HEK293 (cell line): Measurements from ENCODE around the gene PLAAT5.

Experiments
- CTCF ChIA-PET: fragments of 350-600 bp; formaldehyde crosslinking; extraction: SDS; loops from one replicate; lab custom pipeline; 2021; ENCODE audit warnings: antibody characterized with exemption; lab: Yijun Ruan, JAX
- POLR2A ChIA-PET: fragments of 300-600 bp; formaldehyde crosslinking; extraction: SDS; loops from one replicate; lab custom pipeline; 2020; ENCODE audit warnings: antibody characterized with exemption, inconsistent platforms; lab: Yijun Ruan, JAX
- H3K27ac ChIP-seq: fragments of 200-500 bp; sonication (Bioruptor generic); 2 replicates; pipeline ENCODE4 v1.5.1; 2014; ENCODE audit warnings: low read depth, low read length, control low read depth, inconsistent platforms; ENCODE audit errors: extremely low read depth
- H3K36me3 ChIP-seq, 2 experiments: fragments of 200-500 bp in 1 of 2; sonication (Bioruptor generic) in 1 of 2; 1 replicate in 1 of 2; 2 replicates in 1 of 2; pipeline ENCODE4 v1.5.1; 2014 to 2017; ENCODE audit warnings: inconsistent platforms in 2 of 2, low read length in 2 of 2; ENCODE audit not compliant: control insufficient read depth in 2 of 2, insufficient read depth in 1 of 2
- H3K4me1 ChIP-seq: fragments of 200-500 bp; sonication (Bioruptor generic); 2 replicates; pipeline ENCODE4 v1.5.1; 2014; ENCODE audit warnings: mild to moderate bottlenecking, low read length, inconsistent platforms; ENCODE audit not compliant: control insufficient read depth, insufficient read depth
- H3K4me3 ChIP-seq: 2 replicates; pipeline ENCODE4 v1.5.1; 2011; ENCODE audit warnings: low read depth, mild to moderate bottlenecking, control low read depth, low read length, moderate library complexity
- H3K9me3 ChIP-seq: fragments of 200-500 bp; sonication (Bioruptor generic); 2 replicates; pipeline ENCODE4 v1.5.1; 2014; ENCODE audit warnings: low read depth, low read length, inconsistent platforms; ENCODE audit not compliant: control insufficient read depth, insufficient read depth
- ELK4 ChIP-seq: IDR thresholded peaks from 2 replicates; pipeline ENCODE4 v1.6.1; 2011; ENCODE audit warnings: mild to moderate bottlenecking, low read depth, low read length, borderline replicate concordance
- HOXA7 ChIP-seq: sonication (generic); formaldehyde crosslinking; IDR thresholded peaks from 2 replicates; pipeline ENCODE4 v1.8.1; 2022; ENCODE audit warnings: missing genetic modification reagents, borderline replicate concordance
- KLF10 ChIP-seq: fragments of 450-650 bp; IDR thresholded peaks from 2 replicates; pipeline ENCODE4 v1.5.1; 2018; ENCODE audit warnings: missing biosample characterization, mild to moderate bottlenecking, missing genetic modification characterization
- KLF16 ChIP-seq: fragments of 450-650 bp; formaldehyde crosslinking; IDR thresholded peaks from 2 replicates; pipeline ENCODE4 v1.5.1; 2017; ENCODE audit warnings: missing biosample characterization, missing genetic modification characterization
- OVOL3 ChIP-seq: fragments of 450-650 bp; formaldehyde crosslinking; IDR thresholded peaks from 2 replicates; pipeline ENCODE4 v1.5.1; 2016; ENCODE audit warnings: missing biosample characterization, missing genetic modification characterization
- PRDM10 ChIP-seq: fragments of 450-650 bp; formaldehyde crosslinking; IDR thresholded peaks from 2 replicates; pipeline ENCODE4 v1.5.1; 2016; ENCODE audit warnings: missing biosample characterization, missing genetic modification characterization
- TCF7L2 ChIP-seq: IDR thresholded peaks from 2 replicates; pipeline ENCODE4 v1.6.1; 2011; ENCODE audit warnings: low read depth, mild to moderate bottlenecking, inconsistent platforms, low read length, moderate library complexity, borderline replicate concordance
- TRIM28 ChIP-seq: IDR thresholded peaks from 2 replicates; pipeline ENCODE4 v1.6.1; 2011; ENCODE audit warnings: low read length, control low read depth, borderline replicate concordance
- YY1 ChIP-seq: fragments of 450-650 bp; formaldehyde crosslinking; IDR thresholded peaks from 2 replicates; pipeline ENCODE4 v1.5.1; 2018; ENCODE audit warnings: missing biosample characterization, missing genetic modification characterization
- ZBTB1 ChIP-seq: fragments of 450-650 bp; formaldehyde crosslinking; IDR thresholded peaks from 2 replicates; pipeline ENCODE4 v1.5.1; 2016; ENCODE audit warnings: missing biosample characterization, missing genetic modification characterization
- ZBTB21 ChIP-seq: fragments of 450-650 bp; formaldehyde crosslinking; IDR thresholded peaks from 2 replicates; pipeline ENCODE4 v1.5.1; 2017; ENCODE audit warnings: missing biosample characterization, missing genetic modification characterization
- ZBTB49 ChIP-seq: fragments of 450-650 bp; formaldehyde crosslinking; IDR thresholded peaks from 2 replicates; pipeline ENCODE4 v1.5.1; 2016; ENCODE audit warnings: missing biosample characterization, missing genetic modification characterization, low read depth
- ZFP69B ChIP-seq: fragments of 450-650 bp; formaldehyde crosslinking; IDR thresholded peaks from 2 replicates; pipeline ENCODE4 v1.5.1; 2016; ENCODE audit warnings: missing biosample characterization, missing genetic modification characterization
- ZNF114 ChIP-seq: fragments of 450-650 bp; formaldehyde crosslinking; IDR thresholded peaks from 2 replicates; pipeline ENCODE4 v1.5.0; 2017; ENCODE audit warnings: missing biosample characterization, missing genetic modification characterization
- ZNF121 ChIP-seq: fragments of 450-650 bp; formaldehyde crosslinking; IDR thresholded peaks from 2 replicates; pipeline ENCODE4 v1.5.1; 2016; ENCODE audit warnings: missing biosample characterization, missing genetic modification characterization
- ZNF132 ChIP-seq: fragments of 450-650 bp; formaldehyde crosslinking; IDR thresholded peaks from 2 replicates; pipeline ENCODE4 v1.5.1; 2017; ENCODE audit warnings: missing biosample characterization, missing genetic modification characterization, borderline replicate concordance
- ZNF157 ChIP-seq: fragments of 450-650 bp; formaldehyde crosslinking; IDR thresholded peaks from 2 replicates; pipeline ENCODE4 v1.5.1; 2016; ENCODE audit warnings: missing biosample characterization, missing genetic modification characterization
- ZNF174 ChIP-seq: fragments of 450-650 bp; formaldehyde crosslinking; IDR thresholded peaks from 2 replicates; pipeline ENCODE4 v1.5.0; 2017; ENCODE audit warnings: missing biosample characterization, mild to moderate bottlenecking, missing genetic modification characterization
- ZNF175 ChIP-seq: fragments of 450-650 bp; formaldehyde crosslinking; IDR thresholded peaks from 2 replicates; pipeline ENCODE4 v1.5.1; 2016; ENCODE audit warnings: missing biosample characterization, missing genetic modification characterization
- ZNF292 ChIP-seq: fragments of 450-650 bp; formaldehyde crosslinking; IDR thresholded peaks from 2 replicates; pipeline ENCODE4 v1.5.1; 2016; ENCODE audit warnings: low read depth, missing biosample characterization, missing genetic modification characterization, borderline replicate concordance
- ZNF404 ChIP-seq: fragments of 450-650 bp; formaldehyde crosslinking; IDR thresholded peaks from 2 replicates; pipeline ENCODE4 v1.5.1; 2017; ENCODE audit warnings: missing biosample characterization, missing genetic modification characterization
- ZNF423 ChIP-seq: fragments of 450-650 bp; formaldehyde crosslinking; IDR thresholded peaks from 2 replicates; pipeline ENCODE4 v1.5.1; 2016; ENCODE audit warnings: missing biosample characterization, missing genetic modification characterization
- ZNF433 ChIP-seq: fragments of 450-650 bp; formaldehyde crosslinking; IDR thresholded peaks from 2 replicates; pipeline ENCODE4 v1.5.1; 2016; ENCODE audit warnings: missing biosample characterization, missing genetic modification characterization, low read depth
- ZNF521 ChIP-seq: fragments of 450-650 bp; formaldehyde crosslinking; IDR thresholded peaks from 2 replicates; pipeline ENCODE4 v1.5.1; 2017; ENCODE audit warnings: missing biosample characterization, mild to moderate bottlenecking, missing genetic modification characterization
- ZNF560 ChIP-seq: fragments of 450-650 bp; formaldehyde crosslinking; IDR thresholded peaks from 2 replicates; pipeline ENCODE4 v1.5.1; 2017; ENCODE audit warnings: missing biosample characterization, missing genetic modification characterization, borderline replicate concordance
- ZNF600 ChIP-seq: fragments of 450-650 bp; formaldehyde crosslinking; IDR thresholded peaks from 2 replicates; pipeline ENCODE4 v1.5.1; 2016; ENCODE audit warnings: missing biosample characterization, missing genetic modification characterization
- ZNF610 ChIP-seq: fragments of 450-650 bp; formaldehyde crosslinking; IDR thresholded peaks from 2 replicates; pipeline ENCODE4 v1.5.1; 2016; ENCODE audit warnings: missing biosample characterization, missing genetic modification characterization, borderline replicate concordance
- ZNF621 ChIP-seq: fragments of 450-650 bp; formaldehyde crosslinking; IDR thresholded peaks from 2 replicates; pipeline ENCODE4 v1.5.1; 2017; ENCODE audit warnings: missing biosample characterization, missing genetic modification characterization
- ZNF624 ChIP-seq: fragments of 450-650 bp; formaldehyde crosslinking; IDR thresholded peaks from 2 replicates; pipeline ENCODE4 v1.5.1; 2017; ENCODE audit warnings: missing biosample characterization, missing genetic modification characterization
- ZNF843 ChIP-seq: fragments of 450-650 bp; formaldehyde crosslinking; IDR thresholded peaks from 2 replicates; pipeline ENCODE4 v1.5.1; 2016; ENCODE audit warnings: missing biosample characterization, missing genetic modification characterization

PLAAT5 gene

DNA sequence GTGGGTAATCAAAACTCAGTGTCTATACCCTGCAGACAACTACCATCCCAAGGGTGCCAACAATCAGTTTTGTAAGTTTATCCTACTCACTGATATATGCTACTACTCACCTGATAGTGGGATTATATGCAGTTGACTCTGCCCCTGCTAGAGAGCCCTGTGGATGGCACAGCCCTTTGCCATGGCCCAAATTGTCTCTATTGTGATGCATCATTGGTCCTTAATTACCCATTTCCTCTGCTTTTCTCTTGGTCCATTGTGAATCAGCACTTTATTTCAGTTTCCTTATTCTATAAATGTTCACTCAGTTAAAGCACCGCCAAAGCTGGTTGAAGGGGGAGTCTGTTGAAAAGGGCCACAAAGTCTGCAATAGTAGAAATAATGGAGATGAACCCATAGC, 42.3 kb downstream of the PLAAT5 start (continued):
- TF ChIP-seq ZFP69B (tag by site-specific recombination) (no peak), ZNF423 (tag by site-specific recombination) (no peak), ZNF600 (tag by site-specific recombination) (no peak), ZNF621 (tag by site-specific recombination) (no peak), KLF16 (tag by site-specific recombination) (no peak)

GRCh38 chr11:63445720-63446119, 45.2 kb downstream of the PLAAT5 start:
- no peak overlapping the region for H3K27ac ChIP-seq
- CTCF ChIA-PET, result no interaction called here
- TF ChIP-seq ZNF433 (tag by site-specific recombination), result no peak
- no peak for TF ChIP-seq ZNF610 (tag by site-specific recombination)
- no peak for TF ChIP-seq ZNF132 (tag by site-specific recombination)
- no peak for TF ChIP-seq PRDM10 (tag by site-specific recombination)
- no peak for TF ChIP-seq YY1 (tag by site-specific recombination)
- TF ChIP-seq TRIM28, result no peak
- no peak for TF ChIP-seq ZBTB49 (tag by site-specific recombination)
- TF ChIP-seq ZNF521 (tag by site-specific recombination), result no peak
- TF ChIP-seq TCF7L2, result no peak
- no peak for TF ChIP-seq ZNF621 (tag by site-specific recombination)
- TF ChIP-seq ZNF174, result no peak
- no peak for TF ChIP-seq ZBTB21 (tag by site-specific recombination)
- no peak for TF ChIP-seq ZNF624 (tag by site-specific recombination)
- TF ChIP-seq ZNF121 (tag by site-specific recombination), result no peak
- TF ChIP-seq, all 188 proteins: peak for 0
- Histone ChIP-seq H3K9me3 (no peaks in the 10 kb centered on the region), H3K4me1 (no peaks in the 10 kb centered on the region), H3K36me3 (no peaks in the 10 kb centered on the region), H3K4me3 (no peak overlapping the region)
- POLR2A ChIA-PET, result no interaction called here

GRCh38 chr11:63445118-63445517, 45.8 kb downstream of the PLAAT5 start:
- TF ChIP-seq ZNF600 (tag by site-specific recombination) (no peak), ZBTB1 (tag by site-specific recombination) (no peak), ZNF560 (tag by site-specific recombination) (no peak), ZNF175 (tag by site-specific recombination) (no peak), KLF10 (tag by site-specific recombination) (no peak), HOXA7 (no peak), ZNF292 (tag by site-specific recombination) (no peak), ELK4 (no peak), ZNF404 (no peak), ZNF114 (no peak), ZNF843 (tag by site-specific recombination) (no peak), OVOL3 (no peak), ZNF157 (no peak)
- TF ChIP-seq, all 188 proteins: peak for 0
- Histone ChIP-seq H3K9me3 (no peaks in the 10 kb centered on the region), H3K4me3 (no peak overlapping the region), H3K27ac (no peak overlapping the region), H3K4me1 (no peaks in the 10 kb centered on the region), H3K36me3 (no peaks in the 10 kb centered on the region)
- ChIA-PET CTCF (no interaction called here), POLR2A (no interaction called here)
